AG04449 (cell line): Measurements from ENCODE around the gene DISC1.
"Not testable (repeated sequence)": the region's sequence is repeated elsewhere in the genome, so short reads cannot be mapped to it uniquely, and the experiment has no call there.

ENCODE experiments used
- CTCF ChIA-PET: fragments of 350-600 bp; formaldehyde crosslinking; extraction: SDS; loops from one replicate; lab custom pipeline; 2021; ENCODE audit warnings: antibody characterized with exemption; lab: Yijun Ruan, JAX
- POLR2A ChIA-PET: fragments of 400-600, 350-600 bp; formaldehyde crosslinking; extraction: SDS; loops from one replicate; lab custom pipeline; 2020; ENCODE audit warnings: antibody characterized with exemption, inconsistent platforms; lab: Yijun Ruan, JAX
- DNase-seq: peaks from one replicate; pipeline ENCODE4 v3.0.0-alpha.2; 2010; ENCODE audit warnings: low read depth, low spot score
- H3K4me3 ChIP-seq: 2 replicates; pipeline ENCODE4 v1.5.1; 2011; ENCODE audit warnings: low read depth, mild to moderate bottlenecking, control low read depth, low read length
- CTCF ChIP-seq: IDR thresholded peaks from one replicate; pipeline ENCODE4 v1.5.1; 2011; ENCODE audit warnings: mild to moderate bottlenecking, moderate library complexity, low read length, control low read depth, inconsistent platforms; ENCODE audit not compliant: insufficient read depth; ENCODE audit errors: missing control alignments

DISC1 gene

GRCh38 chr1:231584921-231585320 is 41.7 kb upstream of the DISC1 start:
- POLR2A ChIA-PET, result no interaction called here
- H3K4me3 ChIP-seq, result no peak overlapping the region
- DNase-seq, result no peak
- CTCF ChIA-PET, result interaction anchor here (0.7 to 2.1 kb wide), 11 partner anchors 13 to 267 kb away, joined by 3 to 17 read pairs (median 5); partner anchors contain the start of genes EXOC8 and SPRTN
- no peak for TF ChIP-seq CTCF

- no peak overlapping the region for H3K4me3 ChIP-seq
- ChIA-PET CTCF (interaction anchor here (0.6 to 7.5 kb wide), 34 partner anchors 8 to 310 kb away, joined by 3 to 149 read pairs (median 4); no protein-coding TSS in a partner anchor), POLR2A (interaction anchor here (0.6 to 0.8 kb wide), 2 partner anchors 232 to 253 kb away, joined by 3 read pairs; partner anchors contain the start of genes EXOC8 and SPRTN)
- DNase-seq, result peak; percentile 26
- TF ChIP-seq CTCF, result peak; percentile 76
These were observed 36.0 kb upstream of the DISC1 start for GRCh38 chr1:231590453-231591198.

- no peak for DNase-seq
- CTCF ChIA-PET, result interaction anchor here (0.6 to 7.5 kb wide), 17 partner anchors 9 to 1366 kb away, joined by 3 to 149 read pairs (median 3); no protein-coding TSS in a partner anchor
- POLR2A ChIA-PET, result no interaction called here
- TF ChIP-seq CTCF, result no peak
- no peak overlapping the region for H3K4me3 ChIP-seq
These were observed 35.1 kb upstream of the DISC1 start for GRCh38 chr1:231591466-231591865.

- POLR2A ChIA-PET, result no interaction called here
- no peak for TF ChIP-seq CTCF
- H3K4me3 ChIP-seq, result no peak overlapping the region
- no peak for DNase-seq
- CTCF ChIA-PET, result interaction anchor here (1.0 to 7.5 kb wide), 4 partner anchors 8 to 274 kb away, joined by 3 to 149 read pairs (median 28); no protein-coding TSS in a partner anchor
These were observed 33.8 kb upstream of the DISC1 start for GRCh38 chr1:231592809-231593208.

GRCh38 chr1:231593264-231593663 is 33.3 kb upstream of the DISC1 start:
- H3K4me3 ChIP-seq, DNase-seq, POLR2A ChIA-PET: not testable (repeated sequence)
- CTCF ChIA-PET, result interaction anchor here (1.0 to 7.5 kb wide), 3 partner anchors 7 to 275 kb away, joined by 3 to 149 read pairs (median 53); no protein-coding TSS in a partner anchor

GRCh38 chr1:231594123-231594522 is 32.5 kb upstream of the DISC1 start:
- H3K4me3 ChIP-seq, result no peak overlapping the region
- POLR2A ChIA-PET, result no interaction called here
- CTCF ChIA-PET, result no interaction called here
- TF ChIP-seq CTCF, result no peak
- no peak for DNase-seq
